Stimulated activated memory B cell treated with anti-CD40 and anti-IgM and Interleukin-4, amounts not matched to agents 10 μg/mL and 1 μg/mL and 100 μg/mL, for 72 hours (primary cell): ENCODE results near the gene DDIT3.

Experiments used
- ATAC-seq: fragments of 150-1000 bp; cut with Tn5 transposase; 2 replicates; pipeline ENCODE4 v1.10.0; 2021
- H3K27ac Mint-ChIP-seq: one replicate; pipeline ENCODE4 v1.8.0; 2022; ENCODE audit warnings: mild to moderate bottlenecking, mixed read lengths
- H3K27me3 Mint-ChIP-seq: one replicate; pipeline ENCODE4 v1.8.0; 2022; ENCODE audit warnings: mixed read lengths
- H3K36me3 Mint-ChIP-seq: one replicate; pipeline ENCODE4 v1.8.0; 2022; ENCODE audit warnings: mixed read lengths
- H3K4me1 Mint-ChIP-seq: one replicate; pipeline ENCODE4 v1.8.0; 2022; ENCODE audit warnings: mixed read lengths
- H3K4me3 Mint-ChIP-seq: one replicate; pipeline ENCODE4 v1.8.0; 2022; ENCODE audit warnings: mild to moderate bottlenecking, moderate library complexity, mixed read lengths
- H3K9me3 Mint-ChIP-seq: one replicate; pipeline ENCODE4 v1.8.0; 2022; ENCODE audit warnings: mixed read lengths

Gene DDIT3

GRCh38 chr12:57476993-57477709 lies 43.2 kb downstream of the DDIT3 start:
- peak overlapping the region; percentile 93 for H3K4me3 Mint-ChIP-seq
- no peaks in the 10 kb centered on the region for H3K27me3 Mint-ChIP-seq
- peaks cover 79% of the 10 kb centered on the region for H3K4me1 Mint-ChIP-seq
- H3K36me3 Mint-ChIP-seq: peaks cover 33% of the 10 kb centered on the region
- peak overlapping the region; percentile 98 for H3K27ac Mint-ChIP-seq
- ATAC-seq: peak; percentile 26
- H3K9me3 Mint-ChIP-seq: no peaks in the 10 kb centered on the region

GRCh38 chr12:57476162-57476992 lies 43.9 kb downstream of the DDIT3 start:
- Mint-ChIP-seq H3K9me3 (no peaks in the 10 kb centered on the region), H3K4me3 (peak overlapping the region; percentile 93), H3K36me3 (peaks cover 41% of the 10 kb centered on the region), H3K27ac (peak overlapping the region; percentile 98), H3K4me1 (peaks cover 73% of the 10 kb centered on the region), H3K27me3 (no peaks in the 10 kb centered on the region)
- peak; percentile 44 for ATAC-seq

- Mint-ChIP-seq H3K4me1 (peaks cover 64% of the 10 kb centered on the region), H3K4me3 (peak overlapping the region; percentile 93), H3K36me3 (peaks cover 46% of the 10 kb centered on the region), H3K27me3 (no peaks in the 10 kb centered on the region), H3K27ac (peak overlapping the region; percentile 98), H3K9me3 (no peaks in the 10 kb centered on the region)
- ATAC-seq: no peak
Measured at GRCh38 chr12:57475271-57476161, 44.8 kb downstream of the DDIT3 start.

GRCh38 chr12:57474862-57475261 lies 45.5 kb downstream of the DDIT3 start:
- no peaks in the 10 kb centered on the region for H3K9me3 Mint-ChIP-seq
- peak overlapping the region; percentile 10 for H3K4me3 Mint-ChIP-seq
- ATAC-seq: no peak
- H3K27ac Mint-ChIP-seq: peak overlapping the region; percentile 14
- no peaks in the 10 kb centered on the region for H3K27me3 Mint-ChIP-seq
- peaks cover 58% of the 10 kb centered on the region for H3K4me1 Mint-ChIP-seq
- H3K36me3 Mint-ChIP-seq: peaks cover 46% of the 10 kb centered on the region

GRCh38 chr12:57474430-57474829 lies 45.9 kb downstream of the DDIT3 start:
- no peak for ATAC-seq
- Mint-ChIP-seq H3K27ac (peak overlapping the region; percentile 14), H3K4me1 (peaks cover 53% of the 10 kb centered on the region), H3K36me3 (peaks cover 46% of the 10 kb centered on the region), H3K4me3 (peak overlapping the region; percentile 24), H3K27me3 (no peaks in the 10 kb centered on the region), H3K9me3 (no peaks in the 10 kb centered on the region)

GRCh38 chr12:57473886-57474285 lies 46.4 kb downstream of the DDIT3 start:
- Mint-ChIP-seq H3K27me3 (no peaks in the 10 kb centered on the region), H3K9me3 (no peaks in the 10 kb centered on the region), H3K27ac (peak overlapping the region; percentile 14), H3K36me3 (peaks cover 52% of the 10 kb centered on the region), H3K4me3 (no peak overlapping the region), H3K4me1 (peaks cover 48% of the 10 kb centered on the region)
- no peak for ATAC-seq

GRCh38 chr12:57473392-57473791 lies 46.9 kb downstream of the DDIT3 start:
- no peak for ATAC-seq
- H3K27me3 Mint-ChIP-seq: no peaks in the 10 kb centered on the region
- peaks cover 55% of the 10 kb centered on the region for H3K36me3 Mint-ChIP-seq
- no peaks in the 10 kb centered on the region for H3K9me3 Mint-ChIP-seq
- H3K4me3 Mint-ChIP-seq: no peak overlapping the region
- peak overlapping the region; percentile 14 for H3K27ac Mint-ChIP-seq
- H3K4me1 Mint-ChIP-seq: peaks cover 45% of the 10 kb centered on the region

GRCh38 chr12:57472391-57472790 lies 47.9 kb downstream of the DDIT3 start:
- no peaks in the 10 kb centered on the region for H3K27me3 Mint-ChIP-seq
- H3K4me1 Mint-ChIP-seq: peaks cover 45% of the 10 kb centered on the region
- ATAC-seq: no peak
- H3K36me3 Mint-ChIP-seq: peaks cover 65% of the 10 kb centered on the region
- peaks cover 2% of the 10 kb centered on the region for H3K9me3 Mint-ChIP-seq
- H3K4me3 Mint-ChIP-seq: no peak overlapping the region
- no peak overlapping the region for H3K27ac Mint-ChIP-seq

GRCh38 chr12:57471661-57472060 lies 48.7 kb downstream of the DDIT3 start:
- H3K4me3 Mint-ChIP-seq: no peak overlapping the region
- no peak for ATAC-seq
- peak overlapping the region; percentile 44 for H3K27ac Mint-ChIP-seq
- H3K4me1 Mint-ChIP-seq: peaks cover 41% of the 10 kb centered on the region
- peaks cover 2% of the 10 kb centered on the region for H3K9me3 Mint-ChIP-seq
- H3K27me3 Mint-ChIP-seq: no peaks in the 10 kb centered on the region
- H3K36me3 Mint-ChIP-seq: peaks cover 70% of the 10 kb centered on the region

- Mint-ChIP-seq H3K36me3 (peaks cover 65% of the 10 kb centered on the region), H3K4me1 (peaks cover 36% of the 10 kb centered on the region), H3K27me3 (no peaks in the 10 kb centered on the region), H3K4me3 (no peak overlapping the region), H3K9me3 (peaks cover 2% of the 10 kb centered on the region), H3K27ac (peak overlapping the region; percentile 44)
- no peak for ATAC-seq
Measured at GRCh38 chr12:57470970-57471656, 49.2 kb downstream of the DDIT3 start.

- no peak overlapping the region for H3K27ac Mint-ChIP-seq
- H3K36me3 Mint-ChIP-seq: peaks cover 64% of the 10 kb centered on the region
- peaks cover 2% of the 10 kb centered on the region for H3K9me3 Mint-ChIP-seq
- no peak for ATAC-seq
- peaks cover 34% of the 10 kb centered on the region for H3K4me1 Mint-ChIP-seq
- H3K4me3 Mint-ChIP-seq: no peak overlapping the region
- no peaks in the 10 kb centered on the region for H3K27me3 Mint-ChIP-seq
Measured at GRCh38 chr12:57470286-57470969, 49.9 kb downstream of the DDIT3 start.

GRCh38 chr12:57469296-57470164 lies 50.8 kb downstream of the DDIT3 start:
- Mint-ChIP-seq H3K27ac (no peak overlapping the region), H3K9me3 (peaks cover 2% of the 10 kb centered on the region), H3K4me1 (peaks cover 29% of the 10 kb centered on the region), H3K4me3 (no peak overlapping the region), H3K36me3 (peaks cover 57% of the 10 kb centered on the region), H3K27me3 (no peaks in the 10 kb centered on the region)
- ATAC-seq: no peak

- Mint-ChIP-seq H3K36me3 (peaks cover 43% of the 10 kb centered on the region), H3K4me3 (no peak overlapping the region)
- no peak for ATAC-seq
Measured at GRCh38 chr12:57467915-57468314, 52.4 kb downstream of the DDIT3 start.

More at GRCh38 chr12:57467915-57468314, 52.4 kb downstream of the DDIT3 start:
- Mint-ChIP-seq H3K4me1 (peaks cover 28% of the 10 kb centered on the region), H3K27me3 (no peaks in the 10 kb centered on the region), H3K9me3 (peaks cover 2% of the 10 kb centered on the region), H3K27ac (peak overlapping the region; percentile 19)
